NT2/D1 (cell line): Measurements from ENCODE around the gene LUC7L2.
"Not testable (repeated sequence)": the region's sequence is repeated elsewhere in the genome, so short reads cannot be mapped to it uniquely, and the experiment has no call there.

Source experiments
- DNase-seq: peaks from one replicate; pipeline ENCODE4 v3.0.0-alpha.2; 2011; ENCODE audit warnings: low read depth, low spot score
- H3K27me3 ChIP-seq: 2 replicates; pipeline ENCODE4 v1.6.0; 2011; ENCODE audit warnings: mild to moderate bottlenecking; ENCODE audit not compliant: insufficient read length, insufficient read depth
- H3K36me3 ChIP-seq: 2 replicates; pipeline ENCODE4 v1.6.1; 2011; ENCODE audit warnings: mild to moderate bottlenecking, low read length, mixed read lengths; ENCODE audit not compliant: insufficient read depth, insufficient read length
- H3K4me1 ChIP-seq: 2 replicates; pipeline ENCODE4 v1.5.1; 2011; ENCODE audit not compliant: insufficient read depth, insufficient read length
- H3K4me3 ChIP-seq: 2 replicates; pipeline ENCODE4 v1.5.1; 2011; ENCODE audit warnings: low read depth; ENCODE audit not compliant: insufficient read length
- H3K9ac ChIP-seq: 2 replicates; pipeline ENCODE4 v1.6.0; 2011; ENCODE audit warnings: low read depth; ENCODE audit not compliant: insufficient read length
- H3K9me3 ChIP-seq: 2 replicates; pipeline ENCODE4 v1.5.1; 2011; ENCODE audit warnings: mild to moderate bottlenecking, low read length; ENCODE audit not compliant: insufficient read depth
- SUZ12 ChIP-seq: IDR thresholded peaks from 2 replicates; pipeline ENCODE4 v1.6.1; 2011; ENCODE audit not compliant: insufficient read length, insufficient read depth; ENCODE audit errors: extremely low read depth
- YY1 ChIP-seq: IDR thresholded peaks from 2 replicates; pipeline ENCODE4 v1.6.1; 2011; ENCODE audit not compliant: insufficient read length, insufficient read depth
- ZNF274 ChIP-seq: IDR thresholded peaks from 2 replicates; pipeline ENCODE4 v1.6.1; 2011; ENCODE audit warnings: mild to moderate bottlenecking, low read depth, low read length

The LUC7L2 gene

DNA sequence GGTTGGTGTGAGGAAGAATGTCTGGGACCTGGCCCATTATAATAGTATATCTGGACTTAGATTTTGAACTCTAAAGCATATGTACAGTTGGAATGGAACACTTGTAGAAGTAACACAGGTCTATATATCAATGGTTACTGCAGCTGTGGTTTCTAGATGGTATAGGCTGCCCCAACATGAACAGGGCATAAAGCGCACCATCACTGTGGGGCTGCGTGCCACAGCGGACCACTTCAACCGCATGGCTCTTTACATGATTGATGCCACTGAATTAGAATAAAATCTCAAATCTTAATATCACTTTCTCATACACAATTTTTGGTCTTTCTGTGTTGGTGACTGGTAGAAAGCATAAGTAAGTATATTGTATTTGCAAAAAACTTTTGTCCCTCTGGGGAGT, 64.3 kb downstream of the LUC7L2 start:
- no peaks in the 10 kb centered on the region for H3K4me1 ChIP-seq
- no peaks in the 10 kb centered on the region for H3K27me3 ChIP-seq
- H3K4me3 ChIP-seq, result no peak overlapping the region
- no peak for DNase-seq
- no peak overlapping the region for H3K9ac ChIP-seq
- H3K9me3 ChIP-seq, result no peaks in the 10 kb centered on the region
- TF ChIP-seq ZNF274 (no peak), YY1 (no peak), SUZ12 (no peak)
- peaks cover 25% of the 10 kb centered on the region for H3K36me3 ChIP-seq

DNA sequence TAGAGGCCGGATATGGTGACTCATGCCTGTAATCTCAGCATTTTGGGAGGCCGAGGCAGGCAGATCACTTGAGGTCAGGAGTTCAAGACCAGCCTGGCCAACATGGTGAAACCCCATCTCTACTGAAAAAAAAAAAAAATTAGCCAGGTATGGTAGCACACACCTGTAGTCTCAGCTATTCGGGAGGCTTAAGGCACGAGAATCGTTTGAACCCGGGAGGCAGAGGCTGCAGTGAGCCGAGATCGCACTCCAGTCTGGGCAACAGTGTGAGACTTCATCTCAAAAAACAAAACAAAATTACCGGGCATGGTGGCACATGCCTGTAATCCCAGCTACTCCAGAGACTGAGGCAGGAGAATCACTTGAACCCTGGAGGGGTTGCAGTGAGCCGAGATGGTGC, 66.0 kb downstream of the LUC7L2 start:
- not testable (repeated sequence) for H3K9ac ChIP-seq, H3K9me3 ChIP-seq, DNase-seq, H3K4me3 ChIP-seq, H3K27me3 ChIP-seq, H3K4me1 ChIP-seq
- peaks cover 19% of the 10 kb centered on the region for H3K36me3 ChIP-seq

DNA sequence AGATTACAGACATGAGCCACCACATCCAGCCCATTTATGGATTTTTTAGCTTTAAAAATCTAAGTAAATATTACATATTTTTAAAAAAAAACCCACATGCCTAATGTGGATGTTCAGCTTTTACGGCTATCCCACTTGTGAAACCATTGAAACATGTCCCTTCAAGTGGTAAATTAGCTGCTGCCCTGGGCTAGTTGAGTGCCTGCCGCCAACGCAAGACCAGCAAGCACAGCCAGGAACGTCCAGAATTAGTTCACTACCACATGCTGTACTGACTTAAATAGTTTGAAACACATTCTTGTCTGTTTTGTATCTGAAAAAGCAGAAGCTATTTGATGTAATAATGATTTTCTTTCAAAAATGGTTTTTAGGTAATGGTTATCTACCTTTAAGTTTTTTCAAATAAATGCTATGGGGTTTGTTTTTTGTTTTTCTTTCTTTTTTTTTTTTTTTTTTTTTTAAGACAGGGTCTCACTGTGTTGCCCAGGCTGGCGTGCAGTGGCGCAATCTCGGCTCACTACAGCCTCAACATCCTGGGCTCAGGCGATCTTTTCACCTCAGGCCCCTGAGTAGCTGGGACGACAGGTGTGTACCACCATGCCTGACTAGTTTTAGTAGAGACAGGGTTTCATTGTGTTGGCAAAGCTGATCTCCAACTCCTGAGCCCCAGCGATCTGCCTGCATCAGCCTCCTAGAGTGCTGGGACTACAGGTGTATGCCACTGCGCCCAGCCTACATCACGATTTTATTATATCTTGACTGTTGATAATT, 66.7 kb downstream of the LUC7L2 start:
- Histone ChIP-seq H3K9ac (no peak overlapping the region), H3K4me1 (no peaks in the 10 kb centered on the region), H3K9me3 (no peaks in the 10 kb centered on the region), H3K27me3 (no peaks in the 10 kb centered on the region), H3K4me3 (no peak overlapping the region), H3K36me3 (peaks cover 18% of the 10 kb centered on the region)
- TF ChIP-seq YY1 (no peak), ZNF274 (no peak), SUZ12 (no peak)
- no peak for DNase-seq

DNA sequence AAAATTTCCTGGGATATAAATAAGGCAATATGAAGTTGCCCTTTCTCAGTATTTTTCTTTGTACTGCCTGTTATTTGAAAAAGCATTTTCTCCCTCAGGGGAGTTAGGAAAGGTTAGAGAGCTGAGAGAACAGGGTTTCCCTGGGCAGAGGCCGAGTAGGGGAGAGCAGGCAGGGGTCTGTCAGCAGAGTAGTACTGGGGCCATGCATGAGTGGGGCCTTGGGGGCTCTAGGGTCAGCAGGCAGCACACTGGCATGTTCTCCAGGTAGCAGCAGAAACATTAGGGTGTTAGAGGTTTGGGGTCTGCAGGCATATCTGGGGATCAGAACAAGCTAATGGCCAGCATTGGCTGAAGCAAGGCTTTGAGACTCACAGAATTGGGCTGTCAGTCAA, 67.3 kb downstream of the LUC7L2 start:
- H3K9me3 ChIP-seq, result no peaks in the 10 kb centered on the region
- no peak overlapping the region for H3K4me3 ChIP-seq
- no peak overlapping the region for H3K9ac ChIP-seq
- H3K36me3 ChIP-seq, result peaks cover 13% of the 10 kb centered on the region
- H3K4me1 ChIP-seq, result no peaks in the 10 kb centered on the region
- no peak for DNase-seq
- TF ChIP-seq ZNF274, result no peak
- TF ChIP-seq YY1, result no peak
- TF ChIP-seq SUZ12, result no peak
- no peaks in the 10 kb centered on the region for H3K27me3 ChIP-seq

DNA sequence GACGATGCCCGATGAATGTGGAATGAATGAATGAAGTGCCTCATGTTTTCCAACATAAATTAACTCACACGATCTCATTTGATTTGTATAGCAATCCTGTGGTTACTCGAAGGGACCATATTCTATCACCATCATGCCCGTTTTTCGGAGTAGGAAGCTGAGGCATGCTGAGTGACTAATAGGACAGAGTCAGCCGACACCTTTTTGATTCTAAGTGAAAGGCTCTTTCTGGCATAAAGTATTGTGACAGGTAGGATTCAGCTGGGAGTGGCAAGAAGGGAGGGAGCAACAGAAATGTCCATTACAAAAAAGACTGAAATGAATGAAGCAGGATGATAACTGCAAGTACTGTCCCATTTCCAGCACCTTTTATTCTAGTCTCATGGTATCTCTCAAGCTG, 68.1 kb downstream of the LUC7L2 start:
- no peak for DNase-seq
- Histone ChIP-seq H3K36me3 (peaks cover 6% of the 10 kb centered on the region), H3K4me1 (no peaks in the 10 kb centered on the region), H3K27me3 (no peaks in the 10 kb centered on the region), H3K4me3 (no peak overlapping the region), H3K9ac (no peak overlapping the region), H3K9me3 (no peaks in the 10 kb centered on the region)
- TF ChIP-seq SUZ12, result no peak
- no peak for TF ChIP-seq ZNF274
- TF ChIP-seq YY1, result no peak

DNA sequence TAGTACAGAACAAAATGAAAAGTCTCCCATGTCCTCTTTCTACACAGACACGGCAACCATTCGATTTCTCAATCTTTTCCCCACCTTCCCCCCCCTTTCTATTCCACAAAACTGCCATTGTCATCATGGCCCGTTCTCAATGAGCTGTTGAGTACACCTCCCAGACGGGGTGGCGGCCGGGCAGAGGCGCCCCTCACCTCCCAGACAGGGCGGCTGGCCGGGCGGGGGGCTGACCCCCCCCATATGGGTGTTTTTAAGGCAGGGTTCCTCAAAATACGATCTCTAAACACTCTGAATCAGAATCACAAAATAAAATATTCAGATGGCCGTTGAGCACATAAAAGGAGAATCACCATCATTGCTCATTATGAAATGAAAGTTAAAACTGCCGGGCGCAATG, 70.0 kb downstream of the LUC7L2 start:
- not testable (repeated sequence) for H3K4me1 ChIP-seq, H3K27me3 ChIP-seq, DNase-seq, H3K9ac ChIP-seq, H3K36me3 ChIP-seq, H3K4me3 ChIP-seq, H3K9me3 ChIP-seq

DNA sequence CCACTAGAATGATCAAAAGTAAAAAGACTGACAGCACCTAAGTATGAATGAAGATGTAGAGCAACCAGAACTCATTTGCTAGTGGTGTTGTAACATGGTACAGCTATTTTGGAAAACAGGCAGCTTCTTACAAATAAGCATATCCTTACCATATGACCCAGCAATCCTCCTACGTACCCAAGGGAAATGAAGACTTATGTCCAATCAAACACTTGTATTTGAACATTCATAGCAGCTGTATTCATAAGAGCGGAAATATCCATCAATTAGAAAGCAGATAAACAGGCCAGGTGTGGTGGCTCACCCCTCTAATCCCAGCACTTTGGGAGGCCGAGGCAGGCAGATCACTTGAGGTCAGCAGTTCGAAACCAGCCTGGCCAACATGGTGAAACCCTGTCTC, 70.7 kb downstream of the LUC7L2 start:
- H3K9ac ChIP-seq, result no peak overlapping the region
- H3K9me3 ChIP-seq, result no peaks in the 10 kb centered on the region
- H3K4me3 ChIP-seq, result no peak overlapping the region
- no peak for DNase-seq
- TF ChIP-seq SUZ12 (no peak), ZNF274 (no peak), YY1 (no peak)
- H3K27me3 ChIP-seq, result no peaks in the 10 kb centered on the region
- no peaks in the 10 kb centered on the region for H3K4me1 ChIP-seq
- no peaks in the 10 kb centered on the region for H3K36me3 ChIP-seq

DNA sequence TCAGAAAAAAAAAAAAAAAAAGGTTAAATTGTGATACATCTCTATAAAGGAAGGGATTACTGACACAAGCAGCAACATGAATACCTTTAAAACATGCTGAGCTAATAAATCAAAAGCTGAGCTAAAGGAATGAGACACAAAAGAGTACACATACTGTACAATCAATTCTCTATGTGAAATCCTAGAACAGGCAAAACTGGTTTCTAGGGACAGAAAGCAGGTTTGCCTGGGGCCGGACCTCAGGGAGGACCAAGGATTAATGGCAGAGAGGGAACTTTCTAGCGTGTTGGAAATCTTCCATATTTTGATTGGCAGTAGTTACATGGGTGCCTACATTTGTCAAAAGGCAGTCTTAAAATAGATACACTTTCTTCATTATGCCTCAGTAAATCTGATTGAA, 71.3 kb downstream of the LUC7L2 start:
- Histone ChIP-seq H3K27me3 (no peaks in the 10 kb centered on the region), H3K36me3 (no peaks in the 10 kb centered on the region), H3K9me3 (no peaks in the 10 kb centered on the region), H3K4me1 (no peaks in the 10 kb centered on the region), H3K9ac (no peak overlapping the region), H3K4me3 (no peak overlapping the region)
- no peak for DNase-seq
- no peak for TF ChIP-seq YY1
- no peak for TF ChIP-seq ZNF274
- TF ChIP-seq SUZ12, result no peak
